Panc1 (cell line): ENCODE data around the gene PRKCD. TPM values are rescaled to one million over a fixed set of nuclear protein-coding genes. Genes with fewer than 3 reads are reported as not detected.

Source experiments
- ATAC-seq: fragments of 200-7000 bp; cut with Tn5 transposase; 2 replicates; pipeline ENCODE4 v1.9.1; 2020; ENCODE audit warnings: mild to moderate bottlenecking, moderate library complexity
- BruUV-seq: library from RNA; stranded (reverse); fragments of 400-500 nt; replicated peaks from 2 replicates; lab custom pipeline; 2021; lab: Mats Ljungman, UMichigan
- CTCF ChIA-PET: fragments of 300-600 bp; sonication (Branson Sonifier 250); formaldehyde crosslinking; loops from one replicate; lab custom pipeline; 2022; ENCODE audit warnings: antibody characterized with exemption; lab: Charles Lee
- POLR2A ChIA-PET: fragments of 300-600 bp; sonication (Branson Sonifier 250); formaldehyde crosslinking; loops from one replicate; lab custom pipeline; 2022; ENCODE audit warnings: antibody characterized with exemption; lab: Charles Lee
- DNase-seq: peaks from one replicate; pipeline ENCODE4 v3.0.0-alpha.2; 2010; ENCODE audit warnings: low read depth, low spot score
- H3K27ac ChIP-seq: 2 replicates; pipeline ENCODE4 v1.5.1; 2011; ENCODE audit warnings: mild to moderate bottlenecking, low read length, inconsistent platforms
- H3K27me3 ChIP-seq: fragments of 200-500 bp; sonication (Bioruptor generic); 2 replicates; pipeline ENCODE4 v1.6.0; 2014; ENCODE audit warnings: low read length, inconsistent platforms; ENCODE audit not compliant: control insufficient read depth, insufficient read depth
- H3K36me3 ChIP-seq: fragments of 200-500 bp; sonication (Bioruptor generic); 2 replicates; pipeline ENCODE4 v1.5.1; 2014; ENCODE audit warnings: inconsistent platforms, mild to moderate bottlenecking, low read length, moderate library complexity; ENCODE audit not compliant: control insufficient read depth, insufficient read depth
- H3K4me1 ChIP-seq: 2 replicates; pipeline ENCODE4 v1.5.1; 2011; ENCODE audit warnings: inconsistent platforms, mild to moderate bottlenecking, low read length, moderate library complexity; ENCODE audit not compliant: control insufficient read depth, insufficient read depth
- H3K4me3 ChIP-seq, 2 experiments: 2 replicates each; pipeline ENCODE4 v1.5.1; 2011 to 2012; ENCODE audit warnings: low read depth in 2 of 2, low read length in 2 of 2, mild to moderate bottlenecking in 2 of 2, inconsistent platforms in 1 of 2, moderate library complexity in 1 of 2
- H3K9me3 ChIP-seq: fragments of 200-500 bp; sonication (Bioruptor generic); 2 replicates; pipeline ENCODE4 v1.5.1; 2014; ENCODE audit warnings: low read depth, mild to moderate bottlenecking, inconsistent platforms, low read length, moderate library complexity; ENCODE audit not compliant: control insufficient read depth, insufficient read depth
- POLR2AphosphoS5 ChIP-seq: IDR thresholded peaks from 2 replicates; pipeline ENCODE4 v1.6.1; 2012; ENCODE audit warnings: mild to moderate bottlenecking, low read depth, low read length, moderate library complexity
- SIN3A ChIP-seq: IDR thresholded peaks from 2 replicates; pipeline ENCODE4 v1.6.1; 2012; ENCODE audit warnings: low read depth, mild to moderate bottlenecking, low read length, moderate library complexity, borderline replicate concordance; ENCODE audit not compliant: insufficient read depth
- TCF7L2 ChIP-seq: IDR thresholded peaks from 2 replicates; pipeline ENCODE4 v1.6.1; 2011; ENCODE audit warnings: mild to moderate bottlenecking, low read depth, low read length, inconsistent platforms
- in situ Hi-C: cut with HindIII; loops from 2 replicates; pipeline ENCODE4 v1.10.0; 2016; ENCODE audit warnings: low sequenced_read_pairs, low pct_unique_long_range_greater_than_20kb
- intact Hi-C: fragments of 100-400 bp; cut with micrococcal nuclease; formaldehyde crosslinking; loops from one replicate; pipeline ENCODE4 v1.10.0; 2022; ENCODE audit not compliant: unreplicated experiment
- total RNA-seq: library from RNA; stranded (reverse); gene quantifications from one replicate; pipeline ENCODE4 v1.2.1, GENCODE V29; 2021; ENCODE audit not compliant: unreplicated experiment
- TF ChIP-seq, protein P1 (sequence below), 2 experiments: IDR thresholded peaks; 2 replicates each; pipeline ENCODE4 v1.6.1; 2011 to 2012; ENCODE audit warnings: low read depth in 2 of 2, control low read depth in 1 of 2, low read length in 1 of 2, mild to moderate bottlenecking in 1 of 2, moderate library complexity in 1 of 2; ENCODE audit not compliant: insufficient read depth in 1 of 2
- TF ChIP-seq, protein P2 (sequence below): fragments of 450-650 bp; IDR thresholded peaks from 2 replicates; pipeline ENCODE4 v1.5.1; 2017; ENCODE audit warnings: mild to moderate bottlenecking

The PRKCD gene
- total RNA-seq, 1 experiment from 2014 or later, result 14.0 TPM

DNA sequence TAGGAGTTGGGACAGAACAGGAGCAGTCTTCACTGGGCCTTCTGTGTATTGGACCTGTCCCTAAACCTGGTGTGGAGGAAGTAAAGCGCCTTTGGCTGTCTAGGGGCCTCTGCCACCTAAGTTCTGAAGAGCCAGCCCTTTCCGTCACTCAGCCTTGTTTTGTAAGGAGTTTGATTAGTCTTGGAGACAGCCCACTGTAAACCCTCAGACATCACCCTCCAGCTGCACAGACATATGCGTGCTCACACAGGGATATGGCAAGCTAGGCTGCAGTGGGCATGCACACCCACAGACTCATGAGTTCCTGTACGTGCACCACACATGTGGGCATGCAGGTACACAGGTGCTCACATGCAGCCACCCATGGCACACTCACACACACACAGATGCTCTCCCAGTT is 5.2 kb downstream of the PRKCD start:
- no peak overlapping the region for H3K4me3 ChIP-seq
- POLR2A ChIA-PET, result no interaction called here
- intact Hi-C loops (no loop called here), in situ Hi-C loops (no loop called here)
- CTCF ChIA-PET, result no interaction called here
- peaks cover 16% of the 10 kb centered on the region for H3K4me1 ChIP-seq
- TF ChIP-seq, protein P1, sequence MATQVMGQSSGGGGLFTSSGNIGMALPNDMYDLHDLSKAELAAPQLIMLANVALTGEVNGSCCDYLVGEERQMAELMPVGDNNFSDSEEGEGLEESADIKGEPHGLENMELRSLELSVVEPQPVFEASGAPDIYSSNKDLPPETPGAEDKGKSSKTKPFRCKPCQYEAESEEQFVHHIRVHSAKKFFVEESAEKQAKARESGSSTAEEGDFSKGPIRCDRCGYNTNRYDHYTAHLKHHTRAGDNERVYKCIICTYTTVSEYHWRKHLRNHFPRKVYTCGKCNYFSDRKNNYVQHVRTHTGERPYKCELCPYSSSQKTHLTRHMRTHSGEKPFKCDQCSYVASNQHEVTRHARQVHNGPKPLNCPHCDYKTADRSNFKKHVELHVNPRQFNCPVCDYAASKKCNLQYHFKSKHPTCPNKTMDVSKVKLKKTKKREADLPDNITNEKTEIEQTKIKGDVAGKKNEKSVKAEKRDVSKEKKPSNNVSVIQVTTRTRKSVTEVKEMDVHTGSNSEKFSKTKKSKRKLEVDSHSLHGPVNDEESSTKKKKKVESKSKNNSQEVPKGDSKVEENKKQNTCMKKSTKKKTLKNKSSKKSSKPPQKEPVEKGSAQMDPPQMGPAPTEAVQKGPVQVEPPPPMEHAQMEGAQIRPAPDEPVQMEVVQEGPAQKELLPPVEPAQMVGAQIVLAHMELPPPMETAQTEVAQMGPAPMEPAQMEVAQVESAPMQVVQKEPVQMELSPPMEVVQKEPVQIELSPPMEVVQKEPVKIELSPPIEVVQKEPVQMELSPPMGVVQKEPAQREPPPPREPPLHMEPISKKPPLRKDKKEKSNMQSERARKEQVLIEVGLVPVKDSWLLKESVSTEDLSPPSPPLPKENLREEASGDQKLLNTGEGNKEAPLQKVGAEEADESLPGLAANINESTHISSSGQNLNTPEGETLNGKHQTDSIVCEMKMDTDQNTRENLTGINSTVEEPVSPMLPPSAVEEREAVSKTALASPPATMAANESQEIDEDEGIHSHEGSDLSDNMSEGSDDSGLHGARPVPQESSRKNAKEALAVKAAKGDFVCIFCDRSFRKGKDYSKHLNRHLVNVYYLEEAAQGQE (IDR thresholded peaks at IDR 0.05; ENCODE audit: insufficient read depth in 1 of 2, low read depth in 2 of 2, low read length in 1 of 2), result no peak
- TF ChIP-seq TCF7L2, result no peak
- TF ChIP-seq POLR2AphosphoS5, result no peak
- no peak for TF ChIP-seq SIN3A
- TF ChIP-seq, protein P2, sequence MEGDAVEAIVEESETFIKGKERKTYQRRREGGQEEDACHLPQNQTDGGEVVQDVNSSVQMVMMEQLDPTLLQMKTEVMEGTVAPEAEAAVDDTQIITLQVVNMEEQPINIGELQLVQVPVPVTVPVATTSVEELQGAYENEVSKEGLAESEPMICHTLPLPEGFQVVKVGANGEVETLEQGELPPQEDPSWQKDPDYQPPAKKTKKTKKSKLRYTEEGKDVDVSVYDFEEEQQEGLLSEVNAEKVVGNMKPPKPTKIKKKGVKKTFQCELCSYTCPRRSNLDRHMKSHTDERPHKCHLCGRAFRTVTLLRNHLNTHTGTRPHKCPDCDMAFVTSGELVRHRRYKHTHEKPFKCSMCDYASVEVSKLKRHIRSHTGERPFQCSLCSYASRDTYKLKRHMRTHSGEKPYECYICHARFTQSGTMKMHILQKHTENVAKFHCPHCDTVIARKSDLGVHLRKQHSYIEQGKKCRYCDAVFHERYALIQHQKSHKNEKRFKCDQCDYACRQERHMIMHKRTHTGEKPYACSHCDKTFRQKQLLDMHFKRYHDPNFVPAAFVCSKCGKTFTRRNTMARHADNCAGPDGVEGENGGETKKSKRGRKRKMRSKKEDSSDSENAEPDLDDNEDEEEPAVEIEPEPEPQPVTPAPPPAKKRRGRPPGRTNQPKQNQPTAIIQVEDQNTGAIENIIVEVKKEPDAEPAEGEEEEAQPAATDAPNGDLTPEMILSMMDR, result no peak
- H3K27ac ChIP-seq, result no peak overlapping the region
- no peaks in the 10 kb centered on the region for H3K27me3 ChIP-seq
- no peaks in the 10 kb centered on the region for H3K9me3 ChIP-seq
- H3K36me3 ChIP-seq, result no peaks in the 10 kb centered on the region
- DNase-seq (no peak), ATAC-seq (no peak)
- no TSS peak for BruUV-seq

DNA sequence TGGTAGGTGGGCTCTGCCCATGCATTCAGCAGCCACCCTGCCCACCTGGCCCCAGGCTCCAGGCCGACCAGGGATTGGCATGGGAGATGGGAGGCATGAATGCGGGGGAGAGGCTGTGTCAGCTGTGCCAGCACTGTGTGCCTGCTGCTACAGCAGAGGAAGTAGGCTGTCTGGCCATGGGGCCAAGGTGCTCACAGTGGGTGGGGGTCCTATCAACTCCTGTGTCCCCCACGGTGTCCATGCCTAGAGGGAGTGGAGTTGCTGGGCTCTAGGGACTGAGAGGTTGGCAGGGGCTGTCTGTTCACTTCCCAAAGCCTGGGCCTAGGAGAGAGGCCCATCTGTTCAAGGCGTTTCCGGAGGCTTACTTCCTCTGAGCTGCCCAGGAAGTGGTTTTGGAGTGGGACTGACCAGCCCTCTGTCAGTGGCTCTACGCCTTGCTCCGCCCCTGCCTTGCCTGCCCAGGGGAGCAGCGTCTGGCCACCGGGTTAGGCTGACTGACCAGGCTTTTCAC is 5.8 kb downstream of the PRKCD start:
- ATAC-seq, result no peak
- TF ChIP-seq POLR2AphosphoS5 (no peak), TCF7L2 (no peak)

DNA sequence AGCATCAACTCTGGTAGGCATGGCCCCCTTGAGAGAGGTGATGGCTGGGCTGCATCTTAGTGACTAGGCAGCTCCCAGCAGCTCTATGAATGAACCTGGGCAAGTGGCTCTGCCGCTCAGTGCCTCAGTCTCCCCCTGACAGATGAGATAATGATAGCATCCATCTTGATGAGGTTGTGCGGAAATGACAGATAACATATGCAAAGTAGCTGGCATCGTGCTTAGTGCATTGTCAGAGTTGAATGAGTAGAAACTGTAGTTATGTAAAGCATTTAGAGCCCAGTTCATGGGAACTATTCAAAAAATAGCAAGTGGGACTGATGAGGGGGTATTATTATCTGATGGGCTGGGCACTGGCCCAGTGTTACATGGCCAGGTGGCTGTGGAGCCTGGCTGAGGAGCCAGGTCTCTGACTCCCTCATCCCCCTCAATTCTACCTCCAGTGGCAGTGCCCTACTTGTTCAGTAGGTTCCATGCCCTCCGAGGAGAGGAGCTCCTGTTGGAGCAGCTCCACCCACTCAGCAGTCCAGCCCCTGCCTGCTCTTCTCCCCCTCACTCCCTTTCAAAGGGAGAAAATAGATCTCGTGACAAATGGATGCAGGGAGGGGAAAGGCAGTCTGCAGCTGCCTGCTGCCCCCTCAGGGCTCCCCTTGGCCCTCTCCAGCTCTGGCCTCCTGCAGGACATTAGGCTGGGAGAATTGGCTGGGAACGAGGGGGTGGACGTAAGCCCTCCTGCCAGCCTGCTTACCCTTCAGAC is 6.6 kb downstream of the PRKCD start:
- no peak for DNase-seq
- no peak overlapping the region for H3K27ac ChIP-seq
- peaks cover 11% of the 10 kb centered on the region for H3K4me1 ChIP-seq
- intact Hi-C loops (no loop called here), in situ Hi-C loops (no loop called here)
- H3K9me3 ChIP-seq, result no peaks in the 10 kb centered on the region
- TF ChIP-seq, protein P1 (IDR thresholded peaks at IDR 0.05; ENCODE audit: insufficient read depth in 1 of 2, low read depth in 2 of 2, low read length in 1 of 2), result no peak
- no peak for TF ChIP-seq POLR2AphosphoS5
- no peaks in the 10 kb centered on the region for H3K36me3 ChIP-seq
- H3K27me3 ChIP-seq, result no peaks in the 10 kb centered on the region
- POLR2A ChIA-PET, result no interaction called here
- H3K4me3 ChIP-seq, result no peak overlapping the region
- no peak for ATAC-seq
- CTCF ChIA-PET, result no interaction called here
- BruUV-seq, result no TSS peak

More for the DNA sequence above, 5.8 kb downstream of the PRKCD start:
- Histone ChIP-seq H3K36me3 (no peaks in the 10 kb centered on the region), H3K9me3 (no peaks in the 10 kb centered on the region), H3K27ac (no peak overlapping the region), H3K4me1 (peaks cover 16% of the 10 kb centered on the region), H3K4me3 (no peak overlapping the region), H3K27me3 (no peaks in the 10 kb centered on the region)
- CTCF ChIA-PET, result no interaction called here
- BruUV-seq, result no TSS peak
- POLR2A ChIA-PET, result no interaction called here
- no peak for DNase-seq
- intact Hi-C loops, result no loop called here
- in situ Hi-C loops, result no loop called here
